CD4-positive, alpha-beta T cell treated with Interleukin-1 beta for 1 hour (primary cell): Measurements from ENCODE around the gene POP5.
"Not testable (repeated sequence)": the region's sequence is repeated elsewhere in the genome, so short reads cannot be mapped to it uniquely, and the experiment has no call there.

Experiments used
- DNase-seq, 2 donors: peaks; one replicate each; pipeline ENCODE4 v3.0.0-alpha.2; 2020 to 2022

The POP5 gene

GRCh38 chr12:120580787-120581723 is at the start of gene POP5:
Gene POP5, minus strand, starts transcription at chr12:120581402. Its CDS starts 40 bp downstream, at chr12:120581362.
- DNase-seq: peak; percentile 95 to 96

GRCh38 chr12:120630104-120630892 is 49.1 kb upstream of the POP5 start:
- DNase-seq: no peak

- DNase-seq: no peak
These were observed 47.7 kb upstream of the POP5 start for GRCh38 chr12:120628919-120629318.

GRCh38 chr12:120625557-120626419 is 44.6 kb upstream of the POP5 start:
- DNase-seq: peak; percentile 20 to 38

- DNase-seq: no peak
These were observed 39.4 kb upstream of the POP5 start for GRCh38 chr12:120620624-120621023.

GRCh38 chr12:120618954-120619615 is 37.9 kb upstream of the POP5 start:
- no peak for DNase-seq

- DNase-seq: not testable (repeated sequence)
These were observed 36.6 kb upstream of the POP5 start for GRCh38 chr12:120617767-120618166.

- not testable (repeated sequence) for DNase-seq
These were observed 36.0 kb upstream of the POP5 start for GRCh38 chr12:120617193-120617592.

- DNase-seq: no peak
These were observed 33.6 kb upstream of the POP5 start for GRCh38 chr12:120614848-120615247.

GRCh38 chr12:120611534-120611933 is 30.3 kb upstream of the POP5 start:
- not testable (repeated sequence) for DNase-seq

GRCh38 chr12:120610560-120610959 is 29.4 kb upstream of the POP5 start:
- DNase-seq: no peak

- DNase-seq: peak in 1 of 2 donors; percentile 44
These were observed 21.2 kb upstream of the POP5 start for GRCh38 chr12:120602416-120602815.

GRCh38 chr12:120599672-120600552 is 18.7 kb upstream of the POP5 start:
- DNase-seq: no peak

- DNase-seq: peak in 1 of 2 donors; percentile 33
These were observed 17.7 kb upstream of the POP5 start for GRCh38 chr12:120598674-120599463.

- no peak for DNase-seq
These were observed 16.7 kb upstream of the POP5 start for GRCh38 chr12:120597861-120598260.

GRCh38 chr12:120596901-120597300 is 15.7 kb upstream of the POP5 start:
- no peak for DNase-seq

- DNase-seq: no peak
These were observed 11.2 kb upstream of the POP5 start for GRCh38 chr12:120592121-120593049.

GRCh38 chr12:120590741-120591407 is 9.7 kb upstream of the POP5 start:
- DNase-seq: no peak
